ENCODE results near the gene SYT1. TPM values are rescaled to one million over a fixed set of nuclear protein-coding genes. Genes with fewer than 3 reads are reported as not detected.

SYT1 gene
- total and polyA plus RNA-seq, 2 donors (not counting 3 experiments of a cell fraction or from before 2014, with no cell fraction given): 3.2 to 15.3 TPM

GRCh38 chr12:78891646-78892353 is 27.2 kb downstream of the SYT1 start:
- Histone ChIP-seq H3K27me3 (ENCODE audit: control insufficient read depth in 2 of 2, insufficient read depth in 2 of 2, low read length in 2 of 2) (no peaks in the 10 kb centered on the region), H3K4me1 (ENCODE audit: control insufficient read depth, extremely low read depth, insufficient read depth, low read length) (peaks cover 23% of the 10 kb centered on the region), H2AFZ (ENCODE audit: low read depth, low read length) (no peak overlapping the region), H3K79me2 (ENCODE audit: control insufficient read depth, insufficient read depth, low read length) (no peaks in the 10 kb centered on the region), H3K36me3 (ENCODE audit: control insufficient read depth in 2 of 2, extremely low read depth in 1 of 2, insufficient read depth in 2 of 2, low read length in 2 of 2) (no peaks in the 10 kb centered on the region), H3K9me1 (replicated peaks; ENCODE audit: control insufficient read depth, extremely low read depth, insufficient read depth, low read length) (no peaks in the 10 kb centered on the region), H3K27ac (ENCODE audit: insufficient read depth, low read depth, low read length) (no peak overlapping the region), H3K4me2 (ENCODE audit: insufficient read depth, low read length) (no peak overlapping the region), H3K9me3 (replicated peaks; ENCODE audit: control insufficient read depth, insufficient read depth, low read length) (no peaks in the 10 kb centered on the region), H3K4me3 (replicated peaks in 1 of 3; ENCODE audit: insufficient read depth in 1 of 3, low read depth in 1 of 3, low read length in 3 of 3) (no peak overlapping the region), H4K20me1 (replicated peaks; ENCODE audit: control insufficient read depth, extremely low read depth, insufficient read depth, low read length) (no peaks in the 10 kb centered on the region), H3K9ac (replicated peaks; ENCODE audit: extremely low read depth, insufficient read depth, low read length) (no peak overlapping the region)
- BruUV-seq (replicated peaks): no TSS peak
- CTCF ChIA-PET: interaction anchor here (1.1 kb wide), 1 partner anchor 329 kb away, joined by 3 read pairs; no protein-coding TSS in a partner anchor
- FAIRE-seq (no peak), DNase-seq (ENCODE audit: low read depth, low spot score) (no peak)
- intact Hi-C loops (cut with micrococcal nuclease) (no loop called here), dilution Hi-C loops (cut with MboI; ENCODE audit: extremely low pct_ligation_motif_present, low sequenced_read_pairs) (no loop called here)
- POLR2A ChIA-PET: no interaction called here
- TF ChIP-seq EZH2 (IDR thresholded peaks at IDR 0.05; ENCODE audit: borderline replicate concordance, low read depth, low read length, severe bottlenecking) (no peak), POLR2A (IDR thresholded peaks at IDR 0.05; ENCODE audit: low read depth, low read length) (no peak), JUN (IDR thresholded peaks at IDR 0.05; ENCODE audit: borderline replicate concordance, insufficient read depth, insufficient read length, low read depth) (no peak), CTCF (IDR thresholded peaks at IDR 0.05; ENCODE audit: extremely low read depth in 1 of 2, insufficient read depth in 1 of 2, low read depth in 1 of 2, low read length in 2 of 2) (no peak), MYC (IDR thresholded peaks at IDR 0.05; ENCODE audit: low read depth, low read length) (no peak)
- TF ChIP-seq, protein P1, sequence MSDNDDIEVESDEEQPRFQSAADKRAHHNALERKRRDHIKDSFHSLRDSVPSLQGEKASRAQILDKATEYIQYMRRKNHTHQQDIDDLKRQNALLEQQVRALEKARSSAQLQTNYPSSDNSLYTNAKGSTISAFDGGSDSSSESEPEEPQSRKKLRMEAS (IDR thresholded peaks at IDR 0.05; ENCODE audit: insufficient read depth, insufficient read length): no peak

Measured in endothelial cell of umbilical vein (primary cell).